ENCODE data around the gene RPS19BP1.

The RPS19BP1 gene

DNA sequence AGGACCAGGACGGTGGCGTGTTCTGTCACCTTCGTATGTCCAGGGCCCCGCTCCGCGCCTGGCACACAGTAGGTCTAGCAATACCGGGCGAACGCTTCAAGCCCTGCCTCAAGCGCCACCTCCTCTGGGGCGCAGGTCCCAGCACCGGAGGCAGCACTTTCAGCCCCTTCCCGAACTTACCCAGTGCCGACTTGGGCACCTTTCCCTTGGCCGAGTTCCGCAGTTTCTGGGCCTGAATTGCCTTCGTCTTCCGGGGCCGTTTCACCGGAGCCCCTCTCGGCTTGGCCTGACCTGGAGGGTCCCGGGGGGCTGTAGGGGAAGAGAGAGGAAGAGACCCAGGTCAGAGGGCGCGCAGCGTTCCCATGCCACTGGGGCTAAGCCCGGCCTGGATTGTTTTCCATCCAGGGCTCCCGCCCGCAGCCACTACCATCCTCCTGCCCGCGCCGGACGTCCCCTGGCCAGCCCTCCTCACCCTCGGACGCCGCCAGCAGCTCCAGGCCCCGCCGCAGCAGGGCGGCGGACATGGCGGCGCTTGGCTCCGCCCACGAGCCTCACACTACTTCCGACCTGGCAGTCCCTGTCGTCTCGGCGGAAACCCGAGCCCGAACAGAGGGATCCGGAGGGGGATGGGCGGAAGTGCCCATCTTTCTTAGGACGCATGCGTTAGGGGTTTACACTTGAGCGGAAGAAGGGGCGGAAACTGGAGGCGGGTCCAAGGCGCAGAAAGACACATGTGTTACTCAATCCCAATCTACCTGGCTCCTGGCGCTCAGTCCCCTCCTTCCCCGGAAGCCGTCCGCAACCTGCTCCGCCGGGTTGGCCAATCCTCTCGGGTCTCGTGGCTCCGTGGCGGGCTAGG is at the start of gene RPS19BP1:
Gene RPS19BP1, minus strand, starts transcription at position 534 of the 859 bp plus-strand sequence. Its CDS starts 10 bp downstream, at position 524.
- Mint-ChIP-seq H3K4me3 (peak within 1 kb of the TSS; percentile 97), H3K9me3 (no peaks in the 10 kb centered on the region), H3K4me1 (peaks cover 61% of the 10 kb centered on the region), H3K27me3 (no peaks in the 10 kb centered on the region), H3K27ac (peak within 1 kb of the TSS; percentile 93), H3K36me3 (ENCODE audit: low read depth) (peaks cover 32% of the 10 kb centered on the region)
- peak; percentile 99 for DNase-seq
- peak; percentile 86 for ATAC-seq

- Mint-ChIP-seq H3K36me3 (ENCODE audit: low read depth) (no peaks in the 10 kb centered on the region), H3K9me3 (peaks cover 10% of the 10 kb centered on the region), H3K27me3 (peaks cover 20% of the 10 kb centered on the region), H3K27ac (no peak overlapping the region), H3K4me3 (no peak overlapping the region), H3K4me1 (no peaks in the 10 kb centered on the region)
- ATAC-seq (no peak), DNase-seq (no peak)
These were observed 48.8 kb upstream of the RPS19BP1 start for GRCh38 chr22:39581303-39581702.

DNA sequence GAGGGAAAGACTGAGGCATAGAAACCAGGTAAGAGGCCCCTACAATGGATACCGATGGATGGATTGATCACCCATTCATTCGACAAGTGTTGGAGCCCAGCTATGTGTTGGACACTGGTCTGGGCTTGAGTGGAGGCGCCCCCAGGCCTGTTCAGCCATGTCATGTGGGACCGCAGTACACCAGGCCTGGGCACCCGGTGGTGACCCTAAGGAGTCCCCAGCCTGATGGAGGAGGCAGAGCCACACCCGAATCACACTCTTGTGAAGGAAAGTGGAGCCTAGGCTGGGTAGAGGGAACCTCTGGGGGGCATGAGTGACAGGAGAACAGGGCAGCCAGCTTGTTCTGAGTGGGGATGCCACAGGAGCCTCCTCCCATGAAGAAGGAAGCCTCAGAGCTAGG is 48.2 kb upstream of the RPS19BP1 start:
- ATAC-seq = no peak
- peaks cover 20% of the 10 kb centered on the region for H3K27me3 Mint-ChIP-seq
- H3K36me3 Mint-ChIP-seq (ENCODE audit: low read depth) = no peaks in the 10 kb centered on the region
- H3K27ac Mint-ChIP-seq = no peak overlapping the region
- no peak for DNase-seq
- no peaks in the 10 kb centered on the region for H3K4me1 Mint-ChIP-seq
- no peak overlapping the region for H3K4me3 Mint-ChIP-seq
- H3K9me3 Mint-ChIP-seq = peaks cover 10% of the 10 kb centered on the region

DNA sequence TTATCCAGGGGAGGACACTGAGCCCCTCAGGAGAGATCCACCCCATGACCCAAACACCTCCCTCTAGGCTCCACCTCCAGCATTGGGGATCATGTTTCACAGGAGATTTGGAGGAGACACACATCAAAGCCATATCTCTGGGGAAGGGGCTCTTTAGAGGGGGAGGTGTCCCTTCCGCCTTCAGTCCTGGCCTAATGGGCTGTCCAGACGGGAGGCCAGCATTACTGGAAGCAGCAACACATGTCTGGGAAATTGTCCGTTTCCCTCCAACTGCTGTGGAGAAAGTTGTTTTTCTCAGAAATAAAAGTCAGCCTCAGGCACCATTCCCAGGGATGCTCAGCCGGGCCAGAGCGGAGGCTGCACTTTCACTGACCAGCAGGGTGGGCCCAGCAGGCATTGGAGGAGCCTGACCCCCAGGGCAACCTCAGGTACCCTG is 47.5 kb upstream of the RPS19BP1 start:
- DNase-seq (no peak), ATAC-seq (no peak)
- Mint-ChIP-seq H3K36me3 (ENCODE audit: low read depth) (no peaks in the 10 kb centered on the region), H3K27me3 (peaks cover 20% of the 10 kb centered on the region), H3K4me3 (no peak overlapping the region), H3K27ac (no peak overlapping the region), H3K9me3 (peaks cover 10% of the 10 kb centered on the region), H3K4me1 (no peaks in the 10 kb centered on the region)

DNA sequence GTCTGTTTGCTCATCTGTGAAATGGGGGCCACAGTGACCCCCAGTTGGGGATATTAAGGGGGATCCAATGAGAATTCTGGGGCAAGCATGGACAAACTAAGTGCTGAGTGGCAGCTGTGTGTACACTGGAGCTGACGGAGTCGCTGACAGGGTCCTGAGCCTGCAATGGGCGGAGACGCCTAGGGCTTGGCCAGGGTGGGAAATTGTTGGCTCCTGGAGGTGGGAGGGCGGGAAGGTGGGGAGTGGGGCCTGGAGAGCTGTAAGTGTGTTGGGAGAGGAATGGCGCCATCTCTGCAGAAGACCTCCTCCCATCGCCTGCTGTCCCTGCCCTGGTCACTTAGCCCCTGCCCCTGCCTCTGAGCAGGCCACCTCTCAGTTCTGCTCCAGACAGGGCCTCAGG is 45.4 kb upstream of the RPS19BP1 start:
- peaks cover 3% of the 10 kb centered on the region for H3K9me3 Mint-ChIP-seq
- H3K36me3 Mint-ChIP-seq (ENCODE audit: low read depth) = no peaks in the 10 kb centered on the region
- peaks cover 17% of the 10 kb centered on the region for H3K27me3 Mint-ChIP-seq
- H3K27ac Mint-ChIP-seq = no peak overlapping the region
- H3K4me3 Mint-ChIP-seq = no peak overlapping the region
- DNase-seq (no peak), ATAC-seq (no peak)
- H3K4me1 Mint-ChIP-seq = no peaks in the 10 kb centered on the region

GRCh38 chr22:39577366-39577765 is 44.8 kb upstream of the RPS19BP1 start:
- DNase-seq = no peak
- no peaks in the 10 kb centered on the region for H3K4me1 Mint-ChIP-seq
- H3K36me3 Mint-ChIP-seq (ENCODE audit: low read depth) = no peaks in the 10 kb centered on the region
- peaks cover 17% of the 10 kb centered on the region for H3K27me3 Mint-ChIP-seq
- no peaks in the 10 kb centered on the region for H3K9me3 Mint-ChIP-seq
- no peak for ATAC-seq
- no peak overlapping the region for H3K4me3 Mint-ChIP-seq
- H3K27ac Mint-ChIP-seq = no peak overlapping the region

GRCh38 chr22:39576027-39576426 is 43.5 kb upstream of the RPS19BP1 start:
- Mint-ChIP-seq H3K27ac (no peak overlapping the region), H3K36me3 (ENCODE audit: low read depth) (no peaks in the 10 kb centered on the region), H3K4me3 (no peak overlapping the region), H3K9me3 (no peaks in the 10 kb centered on the region), H3K4me1 (no peaks in the 10 kb centered on the region), H3K27me3 (peaks cover 17% of the 10 kb centered on the region)
- ATAC-seq (no peak), DNase-seq (no peak)

DNA sequence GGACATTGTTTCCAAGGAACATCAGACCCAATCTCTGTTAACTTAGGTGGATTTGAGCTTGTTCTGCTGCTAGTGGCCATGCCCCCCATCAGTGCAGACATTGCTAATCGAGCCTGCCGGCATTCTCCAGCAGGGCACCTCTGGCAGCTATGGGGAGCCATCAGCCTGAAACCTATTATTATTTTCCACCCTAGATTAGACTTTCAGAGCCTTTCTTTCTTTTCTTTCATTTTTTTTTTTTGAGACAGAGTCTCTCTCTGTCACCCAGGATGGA is 42.9 kb upstream of the RPS19BP1 start:
- no peaks in the 10 kb centered on the region for H3K4me1 Mint-ChIP-seq
- no peak for ATAC-seq

GRCh38 chr22:39574779-39575551 is 42.4 kb upstream of the RPS19BP1 start:
- ATAC-seq (peak; percentile 9), DNase-seq (no peak)
- Mint-ChIP-seq H3K4me1 (no peaks in the 10 kb centered on the region), H3K27ac (no peak overlapping the region), H3K9me3 (no peaks in the 10 kb centered on the region), H3K4me3 (no peak overlapping the region), H3K36me3 (ENCODE audit: low read depth) (no peaks in the 10 kb centered on the region), H3K27me3 (peaks cover 14% of the 10 kb centered on the region)

More for the DNA sequence above, 42.9 kb upstream of the RPS19BP1 start:
- no peak for DNase-seq
- H3K36me3 Mint-ChIP-seq (ENCODE audit: low read depth) = no peaks in the 10 kb centered on the region
- H3K4me3 Mint-ChIP-seq = no peak overlapping the region
- H3K9me3 Mint-ChIP-seq = no peaks in the 10 kb centered on the region
- H3K27ac Mint-ChIP-seq = no peak overlapping the region
- H3K27me3 Mint-ChIP-seq = peaks cover 16% of the 10 kb centered on the region

DNA sequence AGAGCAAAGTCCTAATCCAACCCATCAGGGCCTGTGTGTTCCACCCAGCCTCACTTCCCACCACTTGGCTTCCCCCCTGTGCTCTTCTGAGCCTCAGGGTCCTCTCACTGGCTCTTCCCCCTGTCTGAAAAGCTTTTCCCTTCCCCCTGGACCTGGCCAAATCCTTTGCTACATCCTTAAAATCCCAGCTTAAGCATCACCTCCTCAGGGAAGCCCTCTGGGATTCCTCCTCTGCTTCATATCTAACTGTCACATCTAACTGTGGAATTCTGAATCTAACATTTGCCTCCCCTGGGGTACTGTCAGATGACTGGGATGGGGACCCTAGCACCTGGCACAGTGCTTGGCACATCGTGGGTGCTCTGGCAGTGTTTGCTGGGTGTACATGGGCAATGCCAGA is 39.0 kb upstream of the RPS19BP1 start:
- no peak overlapping the region for H3K4me3 Mint-ChIP-seq
- no peaks in the 10 kb centered on the region for H3K9me3 Mint-ChIP-seq
- H3K36me3 Mint-ChIP-seq (ENCODE audit: low read depth) = no peaks in the 10 kb centered on the region
- peaks cover 14% of the 10 kb centered on the region for H3K4me1 Mint-ChIP-seq
- no peak overlapping the region for H3K27ac Mint-ChIP-seq
- no peak for ATAC-seq
- no peak for DNase-seq
- no peaks in the 10 kb centered on the region for H3K27me3 Mint-ChIP-seq

GRCh38 chr22:39570665-39571064 is 38.1 kb upstream of the RPS19BP1 start, which contains the start of gene CACNA1I:
Gene CACNA1I, plus strand, starts transcription at chr22:39570753. Its CDS starts 0 bp downstream, at chr22:39570753.
- no peaks in the 10 kb centered on the region for H3K27me3 Mint-ChIP-seq
- no peak within 1 kb of the TSS for H3K27ac Mint-ChIP-seq
- DNase-seq (no peak), ATAC-seq (no peak)
- H3K36me3 Mint-ChIP-seq (ENCODE audit: low read depth) = no peaks in the 10 kb centered on the region
- peaks cover 14% of the 10 kb centered on the region for H3K4me1 Mint-ChIP-seq
- no peak within 1 kb of the TSS for H3K4me3 Mint-ChIP-seq
- H3K9me3 Mint-ChIP-seq = peaks cover 3% of the 10 kb centered on the region

DNA sequence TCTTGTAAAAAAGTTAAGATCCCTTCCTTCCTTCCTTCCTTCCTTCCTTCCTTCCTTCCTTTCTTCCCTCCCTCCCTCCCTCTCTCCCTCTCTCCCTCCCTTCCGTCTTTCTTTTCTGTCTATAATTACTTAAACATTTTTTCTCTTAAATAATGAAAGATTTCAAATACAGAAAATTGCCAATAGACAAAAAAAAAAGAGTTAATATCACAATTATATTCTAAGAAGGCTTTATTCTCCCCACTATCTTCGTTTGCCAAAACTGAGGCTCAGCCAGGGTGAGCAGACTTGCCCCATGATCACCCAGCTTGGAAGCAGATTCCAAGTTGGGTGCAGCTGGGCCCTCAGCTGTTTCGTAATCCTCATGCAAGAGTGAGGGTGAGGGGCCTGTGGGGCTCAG is 37.7 kb upstream of the RPS19BP1 start:
- H3K4me1 Mint-ChIP-seq = peaks cover 14% of the 10 kb centered on the region
- no peak for ATAC-seq

DNA sequence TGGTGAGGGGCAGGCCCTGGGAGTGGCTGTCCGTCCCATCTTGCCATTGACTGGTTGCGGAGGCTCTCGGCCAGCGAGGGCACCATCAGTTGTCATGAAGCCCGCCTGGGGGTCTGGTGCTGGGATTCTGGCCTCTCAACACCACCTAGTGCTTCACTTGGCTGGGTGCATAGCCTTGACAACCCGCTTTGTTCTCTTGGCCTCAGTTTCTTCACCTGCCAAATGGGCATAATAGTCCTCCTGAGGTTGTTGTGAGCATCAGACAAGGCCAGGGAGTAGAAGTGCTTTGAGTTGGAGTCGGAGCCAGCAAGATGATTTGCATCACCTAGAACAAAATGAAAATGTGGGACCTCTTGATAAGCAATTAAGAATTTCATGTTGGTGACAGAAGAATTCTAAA is 36.5 kb upstream of the RPS19BP1 start:
- no peak overlapping the region for H3K27ac Mint-ChIP-seq
- no peak overlapping the region for H3K4me3 Mint-ChIP-seq
- H3K36me3 Mint-ChIP-seq (ENCODE audit: low read depth) = no peaks in the 10 kb centered on the region
- DNase-seq (no peak), ATAC-seq (no peak)
- no peaks in the 10 kb centered on the region for H3K27me3 Mint-ChIP-seq
- peaks cover 14% of the 10 kb centered on the region for H3K4me1 Mint-ChIP-seq
- peaks cover 8% of the 10 kb centered on the region for H3K9me3 Mint-ChIP-seq

More for the DNA sequence above, 37.7 kb upstream of the RPS19BP1 start:
- DNase-seq = no peak
- Mint-ChIP-seq H3K9me3 (peaks cover 8% of the 10 kb centered on the region), H3K27me3 (no peaks in the 10 kb centered on the region), H3K27ac (no peak overlapping the region), H3K4me3 (no peak overlapping the region), H3K36me3 (ENCODE audit: low read depth) (no peaks in the 10 kb centered on the region)

- Mint-ChIP-seq H3K4me3 (no peak overlapping the region), H3K27me3 (no peaks in the 10 kb centered on the region), H3K4me1 (peaks cover 14% of the 10 kb centered on the region), H3K36me3 (ENCODE audit: low read depth) (no peaks in the 10 kb centered on the region), H3K27ac (no peak overlapping the region), H3K9me3 (peaks cover 8% of the 10 kb centered on the region)
- DNase-seq (no peak), ATAC-seq (no peak)
These were observed 35.9 kb upstream of the RPS19BP1 start for GRCh38 chr22:39568278-39568981.

All from activated naive CD8-positive, alpha-beta T cell treated with anti-CD3 and anti-CD28 coated beads, Interleukin-2, amount 50 U/mL, for 24 hours (primary cell).